Tibial nerve (tissue), 3 donors: ENCODE measurements around the gene GGTLC1.

ENCODE experiments used
- CTCF ChIP-seq, 5 experiments: fragments of 200-600 bp in 3 of 5; fragments of 450-650 bp in 2 of 5; sonication (generic) in 3 of 5; IDR thresholded peaks; one replicate each; pipeline ENCODE4 v1.5.1; 2016 to 2019; ENCODE audit warnings: antibody characterized with exemption in 5 of 5, mild to moderate bottlenecking in 3 of 5, moderate library complexity in 2 of 5
- POLR2A ChIP-seq, 2 donors: fragments of 450-650 bp; IDR thresholded peaks; one replicate each; pipeline ENCODE4 v1.6.1; 2017; ENCODE audit warnings: antibody characterized with exemption in 2 of 2, mild to moderate bottlenecking in 2 of 2, moderate library complexity in 2 of 2

- TF ChIP-seq CTCF (IDR thresholded peaks at IDR 0.05) (no peak), POLR2A (IDR thresholded peaks at IDR 0.05) (no peak)
Observed at GRCh38 chr20:23974966-23975365, 13.6 kb downstream of the GGTLC1 start.
